ENCODE measurements around the gene EVC2. TPM values are rescaled to one million over a fixed set of nuclear protein-coding genes. Genes with fewer than 3 reads are reported as not detected.
"Not testable (repeated sequence)": the region's sequence is repeated elsewhere in the genome, so short reads cannot be mapped to it uniquely, and the experiment has no call there.

Gene EVC2
- total RNA-seq, 2 experiments from 2014 or later = 3.4 TPM; not detected in 1

DNA sequence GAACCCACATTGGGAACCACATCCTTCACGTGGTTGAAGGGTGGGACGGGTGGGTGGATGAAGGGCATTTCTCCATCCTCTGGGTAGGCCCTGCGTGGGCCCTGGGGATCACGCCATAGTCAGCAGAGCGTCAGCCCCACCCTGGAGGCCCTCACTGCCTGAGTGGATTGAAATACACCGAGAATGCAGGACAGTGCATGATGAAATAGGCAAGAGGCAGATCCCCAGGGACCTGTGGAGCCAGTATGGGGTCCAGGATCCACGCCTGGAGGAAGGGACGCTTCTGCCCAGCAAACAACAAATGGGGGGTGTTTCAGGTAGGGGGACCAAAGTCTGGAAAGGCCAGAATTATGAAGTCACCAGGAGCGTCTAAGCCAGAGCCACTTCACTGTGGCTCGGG, 22.1 kb upstream of the EVC2 start:
- no peak overlapping the region for H3K27ac ChIP-seq (ENCODE audit: low read depth, low read length, poor library complexity, severe bottlenecking)
- ChIA-PET POLR2A (no interaction called here), CTCF (ENCODE audit: unreplicated experiment) (no interaction called here)
- no peak overlapping the region for H2AFZ ChIP-seq (ENCODE audit: low read length)
- TF ChIP-seq EZH2phosphoT487 (IDR thresholded peaks at IDR 0.05; ENCODE audit: borderline replicate concordance, low read depth, low read length) = no peak
- TF ChIP-seq, protein P1, sequence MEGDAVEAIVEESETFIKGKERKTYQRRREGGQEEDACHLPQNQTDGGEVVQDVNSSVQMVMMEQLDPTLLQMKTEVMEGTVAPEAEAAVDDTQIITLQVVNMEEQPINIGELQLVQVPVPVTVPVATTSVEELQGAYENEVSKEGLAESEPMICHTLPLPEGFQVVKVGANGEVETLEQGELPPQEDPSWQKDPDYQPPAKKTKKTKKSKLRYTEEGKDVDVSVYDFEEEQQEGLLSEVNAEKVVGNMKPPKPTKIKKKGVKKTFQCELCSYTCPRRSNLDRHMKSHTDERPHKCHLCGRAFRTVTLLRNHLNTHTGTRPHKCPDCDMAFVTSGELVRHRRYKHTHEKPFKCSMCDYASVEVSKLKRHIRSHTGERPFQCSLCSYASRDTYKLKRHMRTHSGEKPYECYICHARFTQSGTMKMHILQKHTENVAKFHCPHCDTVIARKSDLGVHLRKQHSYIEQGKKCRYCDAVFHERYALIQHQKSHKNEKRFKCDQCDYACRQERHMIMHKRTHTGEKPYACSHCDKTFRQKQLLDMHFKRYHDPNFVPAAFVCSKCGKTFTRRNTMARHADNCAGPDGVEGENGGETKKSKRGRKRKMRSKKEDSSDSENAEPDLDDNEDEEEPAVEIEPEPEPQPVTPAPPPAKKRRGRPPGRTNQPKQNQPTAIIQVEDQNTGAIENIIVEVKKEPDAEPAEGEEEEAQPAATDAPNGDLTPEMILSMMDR (conservative IDR thresholded peaks at IDR 0.05; ENCODE audit: low read length) = no peak
- no peaks in the 10 kb centered on the region for H3K9me3 ChIP-seq (ENCODE audit: low read length)
- no peak for DNase-seq (ENCODE audit: low spot score)
- intact Hi-C loops (cut with micrococcal nuclease; ENCODE audit: unreplicated experiment) = no loop called here
- no peak overlapping the region for H3K4me2 ChIP-seq (ENCODE audit: low read length)
- no peak overlapping the region for H3K4me3 ChIP-seq (ENCODE audit: low read depth, low read length, poor library complexity, severe bottlenecking)
- no peaks in the 10 kb centered on the region for H4K20me1 ChIP-seq (ENCODE audit: insufficient read depth, low read length)
- no peaks in the 10 kb centered on the region for H3K9me2 ChIP-seq (ENCODE audit: insufficient read depth, low read length)
- H3K36me3 ChIP-seq (ENCODE audit: insufficient read depth, low read length) = no peaks in the 10 kb centered on the region
- no TSS peak for BruUV-seq (replicated peaks)
- no peaks in the 10 kb centered on the region for H3K4me1 ChIP-seq (ENCODE audit: insufficient read depth, low read length, poor library complexity, severe bottlenecking)
- H3K79me2 ChIP-seq (ENCODE audit: insufficient read depth, low read depth, low read length) = no peaks in the 10 kb centered on the region

DNA sequence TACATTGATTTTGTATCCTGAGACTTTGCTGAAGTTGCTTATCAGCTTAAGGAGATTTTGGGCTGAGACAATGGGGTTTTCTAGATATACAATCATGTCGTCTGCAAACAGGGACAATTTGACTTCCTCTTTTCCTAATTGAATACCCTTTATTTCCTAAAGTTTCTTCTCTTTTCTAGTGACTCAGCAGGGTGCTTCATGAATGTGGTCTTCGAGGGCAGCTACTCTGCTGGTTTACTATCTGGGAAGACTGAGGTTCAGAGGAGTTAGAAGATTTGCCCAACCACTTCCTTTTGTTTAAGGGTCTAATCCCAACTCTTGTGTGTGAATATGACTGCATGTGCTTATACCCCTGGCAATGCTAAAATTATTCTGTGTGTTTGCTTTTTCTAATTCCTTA, 20.1 kb upstream of the EVC2 start:
- H3K4me2 ChIP-seq (ENCODE audit: low read length); CTCF ChIA-PET (ENCODE audit: unreplicated experiment); BruUV-seq (replicated peaks); H3K36me3 ChIP-seq (ENCODE audit: insufficient read depth, low read length); H3K27ac ChIP-seq (ENCODE audit: low read depth, low read length, poor library complexity, severe bottlenecking); H3K9me3 ChIP-seq (ENCODE audit: low read length); H2AFZ ChIP-seq (ENCODE audit: low read length); H3K79me2 ChIP-seq (ENCODE audit: insufficient read depth, low read depth, low read length); H3K4me3 ChIP-seq (ENCODE audit: low read depth, low read length, poor library complexity, severe bottlenecking); intact Hi-C loops (cut with micrococcal nuclease; ENCODE audit: unreplicated experiment); H3K4me1 ChIP-seq (ENCODE audit: insufficient read depth, low read length, poor library complexity, severe bottlenecking); DNase-seq (ENCODE audit: low spot score); H3K9me2 ChIP-seq (ENCODE audit: insufficient read depth, low read length); H4K20me1 ChIP-seq (ENCODE audit: insufficient read depth, low read length); POLR2A ChIA-PET: not testable (repeated sequence)

DNA sequence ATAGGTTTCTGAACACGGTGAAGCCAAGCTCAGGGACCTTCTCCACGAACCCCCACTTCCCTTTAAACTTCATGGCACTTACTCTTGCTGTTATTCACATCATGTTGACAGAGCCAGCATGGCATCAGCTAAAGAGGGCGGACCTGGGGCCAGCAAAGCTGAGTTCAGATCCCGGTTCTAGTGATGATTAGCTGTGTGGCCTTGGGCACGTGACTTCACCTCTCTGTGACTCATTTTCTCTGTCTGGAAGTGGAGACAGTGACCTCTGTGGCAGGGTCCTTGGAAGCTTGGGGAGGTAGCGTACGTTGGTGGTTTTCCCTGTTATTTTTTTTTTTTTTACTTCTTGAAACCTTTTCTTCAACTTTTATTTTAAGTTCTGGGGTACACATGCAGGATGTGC, 16.0 kb upstream of the EVC2 start:
- H3K4me2 ChIP-seq (ENCODE audit: low read length) = no peak overlapping the region
- H3K79me2 ChIP-seq (ENCODE audit: insufficient read depth, low read depth, low read length) = no peaks in the 10 kb centered on the region
- no peak overlapping the region for H3K4me3 ChIP-seq (ENCODE audit: low read depth, low read length, poor library complexity, severe bottlenecking)
- intact Hi-C loops (cut with micrococcal nuclease; ENCODE audit: unreplicated experiment) = no loop called here
- no peak for DNase-seq (ENCODE audit: low spot score)
- BruUV-seq (replicated peaks) = no TSS peak
- no peak for TF ChIP-seq EZH2phosphoT487 (IDR thresholded peaks at IDR 0.05; ENCODE audit: borderline replicate concordance, low read depth, low read length)
- TF ChIP-seq, protein P1 (conservative IDR thresholded peaks at IDR 0.05; ENCODE audit: low read length) = no peak
- no peaks in the 10 kb centered on the region for H3K4me1 ChIP-seq (ENCODE audit: insufficient read depth, low read length, poor library complexity, severe bottlenecking)
- ChIA-PET POLR2A (no interaction called here), CTCF (ENCODE audit: unreplicated experiment) (no interaction called here)
- H4K20me1 ChIP-seq (ENCODE audit: insufficient read depth, low read length) = no peaks in the 10 kb centered on the region
- H3K36me3 ChIP-seq (ENCODE audit: insufficient read depth, low read length) = no peaks in the 10 kb centered on the region
- H3K27ac ChIP-seq (ENCODE audit: low read depth, low read length, poor library complexity, severe bottlenecking) = no peak overlapping the region
- H3K9me2 ChIP-seq (ENCODE audit: insufficient read depth, low read length) = no peaks in the 10 kb centered on the region
- H3K9me3 ChIP-seq (ENCODE audit: low read length) = no peaks in the 10 kb centered on the region
- no peak overlapping the region for H2AFZ ChIP-seq (ENCODE audit: low read length)
